CD1c-positive myeloid dendritic cell (primary cell): ENCODE measurements around the gene MXRA5.
"Not testable (repeated sequence)": the region's sequence is repeated elsewhere in the genome, so short reads cannot be mapped to it uniquely, and the experiment has no call there.

Experiments used
- DNase-seq: peaks from one replicate; pipeline ENCODE4 v3.0.0-alpha.2; 2016; ENCODE audit errors: extremely low spot score

The MXRA5 gene

GRCh38 chrX:3343569-3343968 lies 2.9 kb downstream of the MXRA5 start:
- DNase-seq, result not testable (repeated sequence)

GRCh38 chrX:3340016-3340415 lies 6.4 kb downstream of the MXRA5 start:
- no peak for DNase-seq

GRCh38 chrX:3326681-3327080 lies 19.8 kb downstream of the MXRA5 start:
- DNase-seq, result no peak

GRCh38 chrX:3320471-3321046 lies 25.9 kb downstream of the MXRA5 start:
- DNase-seq, result no peak

- DNase-seq, result no peak
These were observed 29.2 kb downstream of the MXRA5 start for GRCh38 chrX:3317191-3317718.

- no peak for DNase-seq
These were observed 34.3 kb downstream of the MXRA5 start for GRCh38 chrX:3312109-3312508.

GRCh38 chrX:3307881-3308280 lies 38.6 kb downstream of the MXRA5 start:
- DNase-seq, result no peak

GRCh38 chrX:3299636-3300035 lies 46.8 kb downstream of the MXRA5 start:
- no peak for DNase-seq

GRCh38 chrX:3295731-3296130 lies 50.7 kb downstream of the MXRA5 start:
- DNase-seq, result no peak

GRCh38 chrX:3293251-3293650 lies 53.2 kb downstream of the MXRA5 start:
- DNase-seq, result no peak

GRCh38 chrX:3290561-3290960 lies 55.9 kb downstream of the MXRA5 start:
- no peak for DNase-seq

GRCh38 chrX:3286196-3286945 lies 60.1 kb downstream of the MXRA5 start:
- DNase-seq, result no peak

- DNase-seq, result no peak
These were observed 65.7 kb downstream of the MXRA5 start for GRCh38 chrX:3280706-3281105.

GRCh38 chrX:3273668-3274067 lies 72.8 kb downstream of the MXRA5 start:
- not testable (repeated sequence) for DNase-seq

GRCh38 chrX:3271834-3272186 lies 74.6 kb downstream of the MXRA5 start:
- DNase-seq, result no peak

GRCh38 chrX:3271183-3271833 lies 75.1 kb downstream of the MXRA5 start:
- no peak for DNase-seq

GRCh38 chrX:3268829-3269228 lies 77.6 kb downstream of the MXRA5 start:
- DNase-seq, result no peak

GRCh38 chrX:3263681-3264126 lies 82.7 kb downstream of the MXRA5 start:
- DNase-seq, result peak; percentile 68

- peak; percentile 43 for DNase-seq
These were observed 83.6 kb downstream of the MXRA5 start for GRCh38 chrX:3262901-3263300.
